GM19099 (cell line): ENCODE measurements around the gene ITPR3.

Experiments
- POLR2A ChIP-seq: IDR thresholded peaks from 3 replicates; pipeline ENCODE4 v1.6.1; 2011; ENCODE audit warnings: low read depth; ENCODE audit not compliant: insufficient read length; ENCODE audit errors: extremely low read depth

The ITPR3 gene

DNA sequence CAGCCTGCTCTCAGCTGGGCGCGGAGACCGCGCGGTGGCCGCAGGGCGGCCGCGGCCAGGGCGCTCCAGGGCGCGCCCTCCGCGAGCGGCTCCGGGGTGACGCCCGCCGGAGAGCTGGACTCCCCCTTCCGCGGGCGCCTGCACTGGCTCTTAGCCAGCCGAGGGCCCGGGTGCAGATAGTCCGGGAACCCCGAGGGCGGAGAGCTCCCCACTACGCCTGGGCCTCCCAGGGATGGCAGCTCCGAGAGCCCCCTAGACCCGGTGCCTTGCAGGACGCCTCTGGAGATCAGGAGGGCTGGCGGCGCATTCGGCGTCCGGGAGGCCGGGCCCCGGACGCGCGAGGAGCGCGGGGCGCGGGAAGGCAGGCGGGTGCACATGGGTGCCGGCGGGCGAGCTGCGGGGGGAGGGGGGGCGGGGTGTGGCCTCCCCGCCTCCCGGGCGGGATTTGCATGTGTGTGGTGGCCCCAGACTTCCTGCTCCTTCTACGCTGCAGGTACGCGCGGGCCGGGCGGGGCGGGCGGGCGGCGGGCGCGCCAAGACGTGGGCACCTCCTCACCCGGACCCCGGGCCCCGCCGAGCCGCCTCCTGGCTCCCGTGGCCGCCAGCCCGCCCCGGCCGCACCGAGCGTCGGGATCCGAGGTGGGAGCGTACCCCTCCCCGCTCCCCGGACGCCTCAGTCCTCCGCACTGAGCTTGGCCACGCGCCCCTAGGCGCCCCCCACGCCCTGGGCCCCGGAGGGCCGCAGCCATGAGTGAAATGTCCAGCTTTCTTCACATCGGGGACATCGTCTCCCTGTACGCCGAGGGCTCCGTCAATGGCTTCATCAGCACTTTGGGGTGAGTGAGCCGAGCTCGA is at the start of gene ITPR3:
Gene ITPR3 (plus strand): TSS at position 467 of the 855 bp plus-strand sequence. CDS start 281 bp downstream, at position 748.
- TF ChIP-seq POLR2A = peak; percentile 73

DNA sequence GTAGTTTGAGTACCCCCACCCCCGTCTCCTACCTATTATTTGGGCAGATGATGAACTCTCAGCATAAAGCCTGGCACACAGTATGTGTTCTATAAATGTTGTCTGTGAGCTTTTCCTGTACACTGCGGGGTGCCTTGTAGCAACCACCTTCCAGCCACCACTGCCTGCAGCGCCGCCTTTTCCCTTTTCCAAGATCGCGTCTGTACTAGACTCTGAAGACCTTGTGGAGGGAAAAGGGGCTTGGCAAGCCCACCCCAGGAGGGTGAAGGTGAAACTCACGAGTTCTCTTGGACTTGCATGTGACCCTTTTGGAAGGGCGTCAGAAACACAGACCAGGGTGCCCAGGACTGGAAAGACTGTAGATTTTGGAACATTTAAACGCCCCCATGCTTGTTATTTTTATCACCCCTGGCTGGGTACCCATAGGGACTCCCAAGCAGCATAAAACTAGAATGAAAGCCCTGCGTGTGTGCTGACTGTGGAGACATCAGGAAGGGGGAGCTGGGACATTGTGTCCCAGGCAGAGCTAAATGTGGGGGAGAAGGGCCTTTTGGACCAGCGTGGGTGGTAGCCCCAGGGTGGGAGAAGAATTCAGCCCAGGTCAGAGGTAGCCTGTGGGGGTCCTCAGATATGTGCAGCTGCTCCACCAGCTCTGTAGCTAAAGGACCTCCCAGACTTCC is 49.3 kb upstream of the ITPR3 start:
- TF ChIP-seq POLR2A = no peak

GRCh38 chr6:33575211-33575610 is 45.9 kb upstream of the ITPR3 start:
- no peak for TF ChIP-seq POLR2A

GRCh38 chr6:33576668-33577067 is 44.5 kb upstream of the ITPR3 start:
- no peak for TF ChIP-seq POLR2A

GRCh38 chr6:33577106-33577535 is 44.0 kb upstream of the ITPR3 start:
- no peak for TF ChIP-seq POLR2A

GRCh38 chr6:33577718-33578117 is 43.4 kb upstream of the ITPR3 start:
- TF ChIP-seq POLR2A = no peak

- no peak for TF ChIP-seq POLR2A
Measured at GRCh38 chr6:33578164-33578563, 43.0 kb upstream of the ITPR3 start.

- TF ChIP-seq POLR2A = peak; percentile 49
Measured at GRCh38 chr6:33578588-33579011, 42.5 kb upstream of the ITPR3 start.

DNA sequence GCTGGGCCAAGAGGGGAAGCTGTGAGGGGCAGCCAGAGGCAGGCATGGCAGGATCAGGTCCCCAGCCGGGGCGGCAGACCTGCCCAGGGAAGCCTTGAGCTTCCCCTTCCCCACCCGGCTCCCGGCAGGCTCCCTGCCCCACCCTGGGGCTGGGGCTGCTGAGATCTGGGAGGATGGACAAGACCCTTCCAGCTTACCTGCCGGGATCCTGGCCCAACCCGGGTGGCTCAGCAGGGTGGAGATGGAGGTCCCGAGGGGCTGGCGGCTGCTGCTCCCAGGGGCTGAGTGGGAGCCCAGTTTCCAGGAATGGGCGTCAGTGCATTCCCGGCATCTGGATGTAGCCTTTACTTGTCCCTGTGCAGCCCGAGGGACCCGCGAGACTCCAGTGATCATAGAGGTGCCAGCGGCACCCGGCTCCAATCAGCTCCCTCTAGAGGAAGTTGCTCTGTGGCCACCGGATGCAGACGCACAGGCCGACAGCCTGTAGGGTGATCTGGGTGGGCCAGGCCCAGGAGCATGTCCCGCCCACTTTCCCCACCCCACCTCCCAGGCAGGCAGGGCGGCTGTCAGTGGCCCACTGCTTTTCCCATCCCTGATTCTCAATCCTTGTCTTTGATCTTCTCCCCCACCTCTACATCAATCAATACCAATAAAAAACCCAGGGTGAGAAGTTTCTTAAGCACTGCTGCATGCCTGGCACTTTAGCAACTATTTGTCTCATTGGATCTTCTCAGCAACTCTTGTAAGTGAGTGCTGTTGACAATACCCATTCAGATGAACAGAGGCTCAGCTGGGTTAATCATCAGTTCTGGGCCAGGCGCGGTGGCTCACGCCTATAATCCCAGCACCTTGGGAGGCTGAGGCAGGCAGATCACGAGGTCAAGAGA is 41.1 kb upstream of the ITPR3 start, which contains the start of gene BAK1:
Gene BAK1 (minus strand): TSS at position 449 of the 887 bp plus-strand sequence. CDS start 2,672 bp downstream, outside the sequence.
- peak; percentile 80 for TF ChIP-seq POLR2A

DNA sequence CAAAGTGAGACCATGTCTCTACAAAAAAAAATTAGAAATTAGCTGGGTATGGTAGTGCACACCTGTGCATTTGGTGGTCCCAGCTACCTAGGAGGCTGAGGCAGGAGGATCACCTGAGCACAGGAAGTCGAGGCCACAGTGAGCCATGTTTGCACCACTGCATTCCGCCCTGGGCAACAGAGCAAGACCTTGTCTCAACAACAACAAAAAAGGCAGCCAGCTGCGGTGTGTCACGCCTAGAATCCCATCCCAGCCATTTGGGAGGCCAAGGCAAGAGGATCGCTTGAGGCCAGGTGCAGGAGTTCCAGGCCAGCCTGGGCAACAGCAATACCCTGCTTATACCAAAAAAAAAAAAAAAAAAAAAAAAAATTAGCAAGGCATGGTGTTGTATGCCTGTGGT is 39.9 kb upstream of the ITPR3 start:
- TF ChIP-seq POLR2A = no peak

- no peak for TF ChIP-seq POLR2A
Measured at GRCh38 chr6:33583591-33584155, 37.4 kb upstream of the ITPR3 start.

DNA sequence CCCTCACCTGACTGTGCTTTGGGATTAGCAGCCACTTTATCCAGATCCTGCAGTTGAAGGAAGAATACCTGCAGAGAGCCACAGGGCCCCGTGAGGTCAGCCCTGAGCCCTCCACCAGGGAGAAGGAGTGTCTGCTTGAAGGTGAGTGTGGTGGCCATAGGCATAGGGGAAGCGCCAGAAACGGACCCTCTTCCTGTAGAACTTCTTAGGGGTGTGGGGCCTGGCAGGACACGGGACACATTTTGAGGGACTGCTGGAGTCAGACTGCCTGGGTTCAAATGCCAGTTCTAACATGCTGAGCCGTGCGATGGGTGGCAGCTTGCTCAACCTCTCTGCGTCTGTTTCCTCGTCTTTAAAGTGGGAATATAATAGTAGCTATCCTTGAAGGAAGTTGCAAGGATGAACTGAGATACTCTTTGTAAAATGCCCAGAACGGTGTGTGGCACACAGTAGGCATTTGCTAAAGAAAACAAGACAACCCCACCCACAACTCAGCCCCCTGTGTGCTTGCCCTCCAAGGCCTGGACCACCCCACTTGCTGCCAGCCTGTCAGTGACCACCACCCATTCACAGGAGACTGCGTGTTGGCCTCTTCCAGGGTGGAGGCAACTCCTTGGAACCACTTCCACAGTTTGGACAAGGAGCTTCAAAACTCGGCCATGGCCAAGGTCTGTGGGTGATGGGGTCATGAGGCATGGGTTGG is 36.3 kb upstream of the ITPR3 start:
- TF ChIP-seq POLR2A = no peak

GRCh38 chr6:33585403-33586107 is 35.6 kb upstream of the ITPR3 start:
- TF ChIP-seq POLR2A = peak; percentile 64
